Kidney (tissue), 14 donors: ENCODE measurements around the gene UBIAD1. TPM values are rescaled to one million over a fixed set of nuclear protein-coding genes. Genes with fewer than 3 reads are reported as not detected.

ENCODE experiments used
- DNase-seq, 5 donors: peaks; one replicate each; pipeline ENCODE4 v3.0.0-alpha.2; 2013 to 2020
- FAIRE-seq: peaks from 2 replicates; lab custom pipeline; 2012; peaks lifted over from hg19 to GRCh38; lab: Jason Lieb, UNC
- H3K27ac ChIP-seq, 2 donors: one replicate each; pipeline ENCODE4 v1.7.0; 2013; ENCODE audit warnings: low read depth in 2 of 2, low read length in 2 of 2, inconsistent platforms in 1 of 2
- H3K27me3 ChIP-seq: one replicate; pipeline ENCODE4 v1.7.1; 2013; ENCODE audit warnings: low read length, inconsistent platforms; ENCODE audit not compliant: control insufficient read depth, insufficient read depth
- H3K36me3 ChIP-seq, 3 donors: one replicate each; pipeline versions ENCODE4 v1.7.0 to v1.7.1; 2013; ENCODE audit warnings: low read length in 3 of 3, control low read depth in 1 of 3, inconsistent platforms in 1 of 3; ENCODE audit not compliant: insufficient read depth in 3 of 3, control insufficient read depth in 2 of 3
- H3K4me1 ChIP-seq, 3 donors: one replicate each; pipeline versions ENCODE4 v1.7.0 to v1.7.1; 2013; ENCODE audit warnings: low read length in 3 of 3, inconsistent platforms in 1 of 3, low read depth in 1 of 3; ENCODE audit not compliant: control insufficient read depth in 2 of 3, insufficient read depth in 2 of 3
- H3K4me3 ChIP-seq, 3 donors: one replicate each; pipeline versions ENCODE4 v1.7.0 to v1.8.1; 2013; ENCODE audit warnings: low read length in 3 of 3, control low read depth in 1 of 3, inconsistent platforms in 1 of 3
- H3K9ac ChIP-seq, 3 donors: one replicate each; pipeline versions ENCODE4 v1.7.0 to v1.7.1; 2013; ENCODE audit warnings: low read length in 3 of 3, control low read depth in 1 of 3, inconsistent platforms in 1 of 3
- H3K9me3 ChIP-seq, 3 donors: one replicate each; pipeline versions ENCODE4 v1.7.0 to v1.7.1; 2013; ENCODE audit warnings: low read length in 3 of 3, control low read depth in 1 of 3, inconsistent platforms in 1 of 3; ENCODE audit not compliant: control insufficient read depth in 2 of 3, insufficient read depth in 1 of 3
- CTCF ChIP-seq: IDR thresholded peaks from 3 replicates; pipeline ENCODE4 v1.5.1; 2012; ENCODE audit warnings: mild to moderate bottlenecking, moderate library complexity, borderline replicate concordance; ENCODE audit not compliant: insufficient read depth; ENCODE audit errors: extremely low read depth
- intact Hi-C: fragments of 100-400 bp; cut with DNase I; formaldehyde crosslinking; loops from one replicate; pipeline ENCODE4 v1.11.1; 2022
- polyA plus RNA-seq: library from polyadenylated mRNA; stranded (reverse); fragments of 350-450 nt; fragmentation: Illumina TruSeq; extraction: RNeasy Lipid Tissue Mini Kit (QIAGEN cat#74804); gene quantifications from one replicate; pipeline ENCODE4 v1.2.3, GENCODE V29; 2014; ENCODE audit warnings: low read depth, low replicate concordance; ENCODE audit not compliant: insufficient read depth
- total RNA-seq: library from RNA; stranded (reverse); fragmentation: NEBNext Ultra II Directional; extraction: Animal tissue kit (Norgen Biotek cat#: 25700); gene quantifications from one replicate; pipeline ENCODE4 v1.2.1, GENCODE V29; 2021
- donor health status: control.
- donor health status: control.
- donor health status: control.
- donor health status: control.
- donor health status: control.
- donor health status: DM: yes; HTN: yes; CAD: no.
- donor health status: Normal renal cell carcinoma (clear cell type).

The UBIAD1 gene
- total and polyA plus RNA-seq, 2 donors from 2014 or later, result 5.6 to 14.0 TPM

DNA sequence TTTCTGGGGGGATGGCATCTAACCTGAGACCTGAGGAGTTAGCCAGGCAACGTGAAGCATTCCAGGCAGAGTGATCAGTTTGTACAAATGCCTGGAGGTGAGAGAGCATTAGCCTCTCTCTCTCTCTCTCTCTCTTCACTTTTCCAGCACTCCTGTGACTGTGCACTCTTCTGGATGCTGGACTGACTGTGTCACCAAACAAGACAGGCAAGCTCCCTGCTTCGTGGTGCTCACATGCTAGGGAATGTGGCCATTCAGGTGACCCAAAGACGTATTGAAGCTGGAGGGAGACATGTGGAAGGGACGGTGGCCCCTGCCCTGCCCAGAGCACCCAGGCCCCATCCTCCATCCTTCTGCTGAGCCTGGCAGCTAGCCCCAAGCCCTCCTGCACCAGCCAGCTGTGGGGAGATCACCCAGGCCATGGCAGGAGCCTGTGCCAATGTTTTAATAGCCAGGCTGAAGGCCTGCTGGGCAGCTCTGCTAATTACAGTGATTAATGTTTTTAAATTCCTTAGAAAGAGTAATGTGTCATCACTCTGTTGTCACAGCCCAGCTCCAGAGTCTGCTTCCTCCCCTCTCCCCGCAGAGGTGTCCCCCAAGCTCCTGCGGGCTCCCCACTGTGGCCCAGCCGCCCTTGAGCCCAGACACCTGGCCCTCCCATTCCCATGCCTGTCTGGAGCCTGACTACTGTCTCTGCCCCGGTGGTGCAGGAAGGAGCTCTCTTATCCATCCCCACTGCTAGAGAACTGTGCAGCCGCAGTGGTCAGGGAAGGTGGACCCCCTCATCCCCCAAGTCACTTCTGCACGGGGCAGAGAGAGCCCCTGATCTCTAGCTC is 48.9 kb downstream of the UBIAD1 start:
- no peak for TF ChIP-seq CTCF
- Histone ChIP-seq H3K4me3 (no peak overlapping the region), H3K27ac (no peak overlapping the region), H3K27me3 (no peaks in the 10 kb centered on the region), H3K9me3 (no peaks in the 10 kb centered on the region), H3K4me1 (no peaks in the 10 kb centered on the region), H3K9ac (no peak overlapping the region), H3K36me3 (no peaks in the 10 kb centered on the region)
- no peak for FAIRE-seq
- intact Hi-C loops, result no loop called here
- no peak for DNase-seq

GRCh38 chr1:11324567-11325165 is 51.7 kb downstream of the UBIAD1 start:
- no peak for FAIRE-seq
- TF ChIP-seq CTCF, result no peak

DNA sequence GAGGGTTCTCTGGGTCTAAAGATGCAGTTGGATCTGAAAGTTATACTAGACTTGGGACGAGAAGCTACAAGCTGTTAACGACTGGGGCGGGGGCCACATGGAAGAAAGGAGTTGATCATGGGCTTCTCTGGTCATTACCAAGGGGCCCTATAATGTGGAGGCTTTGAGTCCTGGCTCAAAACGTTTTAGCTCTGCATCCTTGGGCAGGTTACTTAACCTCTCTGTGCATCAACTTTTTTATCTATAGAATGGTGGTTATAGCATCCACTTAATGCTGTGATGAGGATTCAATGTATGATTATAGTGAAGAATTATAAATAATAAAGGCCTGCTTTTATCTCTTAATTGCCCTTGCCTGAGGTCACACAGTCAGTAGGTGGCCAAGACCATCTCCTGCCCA is 53.1 kb downstream of the UBIAD1 start:
- H3K4me1 ChIP-seq, result no peaks in the 10 kb centered on the region
- no peak overlapping the region for H3K27ac ChIP-seq
- no peak overlapping the region for H3K9ac ChIP-seq
- no peak for DNase-seq
- intact Hi-C loops, result no loop called here
- H3K27me3 ChIP-seq, result no peaks in the 10 kb centered on the region
- FAIRE-seq, result no peak
- no peak overlapping the region for H3K4me3 ChIP-seq
- no peaks in the 10 kb centered on the region for H3K36me3 ChIP-seq
- no peak for TF ChIP-seq CTCF
- H3K9me3 ChIP-seq, result no peaks in the 10 kb centered on the region

More at GRCh38 chr1:11324567-11325165, 51.7 kb downstream of the UBIAD1 start:
- no peak overlapping the region for H3K27ac ChIP-seq
- intact Hi-C loops, result no loop called here
- H3K4me1 ChIP-seq, result no peaks in the 10 kb centered on the region
- no peaks in the 10 kb centered on the region for H3K27me3 ChIP-seq
- no peak for DNase-seq
- H3K36me3 ChIP-seq, result no peaks in the 10 kb centered on the region
- H3K4me3 ChIP-seq, result no peak overlapping the region
- no peak overlapping the region for H3K9ac ChIP-seq
- no peaks in the 10 kb centered on the region for H3K9me3 ChIP-seq
